ENCODE results near the gene TBC1D8B.
"Not testable (repeated sequence)": the region's sequence is repeated elsewhere in the genome, so short reads cannot be mapped to it uniquely, and the experiment has no call there.

TBC1D8B gene

DNA sequence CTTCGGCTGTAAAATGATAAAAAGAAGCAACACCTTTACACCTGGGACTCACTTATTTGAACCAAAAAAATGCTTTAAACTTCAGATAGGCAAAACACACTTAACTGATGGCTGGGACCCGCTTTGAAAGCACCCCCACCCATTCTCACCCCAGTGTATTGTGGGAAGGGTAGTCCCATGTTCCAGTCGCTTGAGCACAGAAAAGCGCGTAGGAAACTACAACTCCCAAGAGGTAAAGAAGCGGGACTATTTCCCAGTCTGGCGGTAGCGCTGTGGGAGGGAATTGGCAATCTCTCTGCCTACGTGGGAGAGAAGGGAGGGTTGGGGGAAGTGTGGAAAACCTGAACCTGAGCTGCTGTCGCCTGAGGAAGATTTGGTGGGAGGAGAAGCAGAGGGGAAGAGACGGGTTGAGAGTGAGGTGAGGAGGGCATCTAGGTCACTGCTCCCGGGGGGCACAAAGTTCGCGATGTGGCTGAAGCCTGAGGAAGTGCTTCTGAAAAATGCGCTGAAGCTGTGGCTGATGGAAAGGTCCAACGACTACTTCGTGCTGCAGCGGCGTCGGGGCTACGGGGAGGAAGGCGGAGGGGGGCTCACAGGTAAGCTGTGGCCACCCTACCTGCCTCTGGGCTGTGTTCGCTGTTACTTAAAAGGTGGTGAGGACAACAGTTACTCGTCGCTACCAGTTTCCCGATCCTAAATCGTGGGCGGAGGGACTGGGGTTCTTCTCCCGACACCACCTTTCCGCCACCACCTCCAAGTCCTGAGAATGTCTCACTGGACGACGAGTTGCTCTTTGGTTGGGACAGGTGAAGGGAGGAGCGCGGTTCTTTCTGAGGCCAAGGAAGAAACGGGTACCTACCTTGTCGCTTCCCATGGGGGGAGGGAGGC lies at the start of gene TBC1D8B:
Gene TBC1D8B (plus strand): TSS at position 286 of the 888 bp plus-strand sequence. CDS start 181 bp downstream, at position 467.
- Mint-ChIP-seq H3K27ac (no peak within 1 kb of the TSS), H3K4me1 (peaks cover 11% of the 10 kb centered on the region), H3K27me3 (peaks cover 20% of the 10 kb centered on the region), H3K9me3 (no peaks in the 10 kb centered on the region), H3K36me3 (no peaks in the 10 kb centered on the region), H3K4me3 (peak within 1 kb of the TSS; percentile 91)

- not testable (repeated sequence) for H3K27me3 Mint-ChIP-seq, H3K36me3 Mint-ChIP-seq, H3K9me3 Mint-ChIP-seq, H3K27ac Mint-ChIP-seq, H3K4me1 Mint-ChIP-seq, H3K4me3 Mint-ChIP-seq
Observed at GRCh38 chrX:106769288-106769687, 33.2 kb upstream of the TBC1D8B start.

GRCh38 chrX:106774981-106775380 lies 27.5 kb upstream of the TBC1D8B start:
- Mint-ChIP-seq H3K4me1 (no peaks in the 10 kb centered on the region), H3K4me3 (no peak overlapping the region), H3K36me3 (no peaks in the 10 kb centered on the region), H3K27me3 (peaks cover 7% of the 10 kb centered on the region), H3K9me3 (no peaks in the 10 kb centered on the region), H3K27ac (no peak overlapping the region)

GRCh38 chrX:106780264-106780663 lies 22.2 kb upstream of the TBC1D8B start:
- no peak overlapping the region for H3K27ac Mint-ChIP-seq
- no peak overlapping the region for H3K4me3 Mint-ChIP-seq
- peaks cover 10% of the 10 kb centered on the region for H3K27me3 Mint-ChIP-seq
- no peaks in the 10 kb centered on the region for H3K4me1 Mint-ChIP-seq
- no peaks in the 10 kb centered on the region for H3K36me3 Mint-ChIP-seq
- H3K9me3 Mint-ChIP-seq, result no peaks in the 10 kb centered on the region

DNA sequence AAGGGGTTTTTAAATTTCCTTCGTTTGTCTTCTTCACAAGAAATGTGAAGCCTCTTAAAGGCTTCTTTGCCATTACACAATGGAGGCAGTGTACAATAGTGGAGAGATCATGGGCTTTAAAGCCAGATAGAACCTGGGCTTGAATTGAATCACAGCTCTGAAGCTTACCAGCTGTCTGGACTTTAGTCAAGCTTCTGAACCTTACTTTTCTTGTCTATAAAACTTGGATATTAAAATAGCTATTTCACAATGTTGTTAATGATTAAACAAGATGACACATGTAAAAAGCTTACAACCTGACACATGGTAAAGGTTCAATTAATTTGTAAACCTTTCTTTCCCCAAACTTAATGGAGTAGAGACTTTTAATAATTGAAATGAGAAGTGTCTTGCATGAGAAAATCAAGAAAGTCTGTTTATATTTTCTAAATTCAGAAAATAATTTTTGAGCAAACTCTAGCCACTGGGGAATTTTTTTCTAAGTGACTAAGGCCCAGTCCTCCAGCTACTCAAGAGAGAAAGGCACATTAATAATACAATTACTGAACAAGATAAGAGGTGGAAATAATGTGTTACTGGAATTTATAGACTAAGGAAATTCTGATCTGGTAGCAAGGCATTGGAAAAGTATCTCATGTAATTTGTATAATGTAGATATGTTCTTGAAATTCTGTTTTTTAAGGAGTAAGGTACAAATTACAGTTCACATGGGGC lies 21.7 kb upstream of the TBC1D8B start:
- Mint-ChIP-seq H3K27me3 (peaks cover 11% of the 10 kb centered on the region), H3K4me1 (no peaks in the 10 kb centered on the region), H3K9me3 (no peaks in the 10 kb centered on the region), H3K4me3 (no peak overlapping the region), H3K36me3 (no peaks in the 10 kb centered on the region), H3K27ac (no peak overlapping the region)

DNA sequence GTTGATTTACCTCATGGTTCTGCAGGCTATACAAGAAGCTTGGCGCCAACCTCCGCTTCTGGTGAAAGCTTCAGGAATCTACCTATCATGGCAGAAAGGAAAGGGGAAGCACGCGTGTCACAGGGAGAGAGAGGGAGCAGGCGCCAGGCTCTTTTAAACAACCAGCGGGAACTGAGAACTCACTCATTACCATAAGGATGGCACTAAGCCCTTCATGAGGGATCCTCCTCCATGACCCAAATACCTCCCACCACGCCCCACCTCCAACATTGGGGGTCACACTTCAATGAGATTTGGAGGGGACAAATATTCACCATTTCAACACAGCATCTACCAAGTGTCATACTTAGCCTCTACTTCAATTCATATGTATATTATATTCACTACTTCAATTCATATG lies 18.8 kb upstream of the TBC1D8B start:
- no peaks in the 10 kb centered on the region for H3K4me1 Mint-ChIP-seq
- H3K9me3 Mint-ChIP-seq, result no peaks in the 10 kb centered on the region
- no peaks in the 10 kb centered on the region for H3K36me3 Mint-ChIP-seq
- peaks cover 13% of the 10 kb centered on the region for H3K27me3 Mint-ChIP-seq
- H3K4me3 Mint-ChIP-seq, result no peak overlapping the region
- no peak overlapping the region for H3K27ac Mint-ChIP-seq

GRCh38 chrX:106791495-106791894 lies 11.0 kb upstream of the TBC1D8B start:
- Mint-ChIP-seq H3K27ac (no peak overlapping the region), H3K27me3 (peaks cover 2% of the 10 kb centered on the region), H3K4me1 (no peaks in the 10 kb centered on the region), H3K4me3 (no peak overlapping the region), H3K9me3 (no peaks in the 10 kb centered on the region), H3K36me3 (no peaks in the 10 kb centered on the region)

- peaks cover 19% of the 10 kb centered on the region for H3K27me3 Mint-ChIP-seq
- no peaks in the 10 kb centered on the region for H3K36me3 Mint-ChIP-seq
- H3K27ac Mint-ChIP-seq, result no peak overlapping the region
- H3K4me3 Mint-ChIP-seq, result peak overlapping the region; percentile 91
- peaks cover 11% of the 10 kb centered on the region for H3K4me1 Mint-ChIP-seq
- no peaks in the 10 kb centered on the region for H3K9me3 Mint-ChIP-seq
Observed at GRCh38 chrX:106802063-106802387, 448 bp upstream of the TBC1D8B start.

GRCh38 chrX:106811131-106811910 lies 8.8 kb downstream of the TBC1D8B start:
- H3K27ac Mint-ChIP-seq, result no peak overlapping the region
- H3K36me3 Mint-ChIP-seq, result no peaks in the 10 kb centered on the region
- H3K27me3 Mint-ChIP-seq, result peaks cover 3% of the 10 kb centered on the region
- H3K4me1 Mint-ChIP-seq, result no peaks in the 10 kb centered on the region
- H3K9me3 Mint-ChIP-seq, result no peaks in the 10 kb centered on the region
- no peak overlapping the region for H3K4me3 Mint-ChIP-seq

DNA sequence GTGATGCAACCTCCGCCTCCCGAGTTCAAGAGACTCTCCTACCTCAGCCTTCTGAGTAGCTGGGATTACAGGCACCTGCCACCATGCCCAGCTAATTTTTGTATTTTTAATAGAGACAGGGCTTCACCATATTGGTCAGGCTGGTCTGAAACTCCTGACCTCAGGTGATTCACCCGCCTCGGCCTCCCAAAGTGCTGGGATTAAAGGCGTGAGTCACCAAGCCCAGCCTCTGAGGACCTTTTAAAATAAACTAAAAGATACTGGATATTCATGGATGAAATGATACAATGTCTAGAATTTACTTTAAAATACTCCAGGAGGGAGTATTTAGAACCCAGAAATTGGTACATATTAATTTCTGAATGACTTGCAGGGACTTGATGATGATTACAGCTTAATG lies 10.5 kb downstream of the TBC1D8B start:
- not testable (repeated sequence) for H3K4me3 Mint-ChIP-seq, H3K9me3 Mint-ChIP-seq

GRCh38 chrX:106814093-106814492 lies 11.6 kb downstream of the TBC1D8B start:
- not testable (repeated sequence) for H3K9me3 Mint-ChIP-seq, H3K4me1 Mint-ChIP-seq, H3K27me3 Mint-ChIP-seq, H3K27ac Mint-ChIP-seq, H3K4me3 Mint-ChIP-seq, H3K36me3 Mint-ChIP-seq

More for the DNA sequence above, 10.5 kb downstream of the TBC1D8B start:
- H3K27me3 Mint-ChIP-seq, H3K27ac Mint-ChIP-seq, H3K36me3 Mint-ChIP-seq, H3K4me1 Mint-ChIP-seq: not testable (repeated sequence)

DNA sequence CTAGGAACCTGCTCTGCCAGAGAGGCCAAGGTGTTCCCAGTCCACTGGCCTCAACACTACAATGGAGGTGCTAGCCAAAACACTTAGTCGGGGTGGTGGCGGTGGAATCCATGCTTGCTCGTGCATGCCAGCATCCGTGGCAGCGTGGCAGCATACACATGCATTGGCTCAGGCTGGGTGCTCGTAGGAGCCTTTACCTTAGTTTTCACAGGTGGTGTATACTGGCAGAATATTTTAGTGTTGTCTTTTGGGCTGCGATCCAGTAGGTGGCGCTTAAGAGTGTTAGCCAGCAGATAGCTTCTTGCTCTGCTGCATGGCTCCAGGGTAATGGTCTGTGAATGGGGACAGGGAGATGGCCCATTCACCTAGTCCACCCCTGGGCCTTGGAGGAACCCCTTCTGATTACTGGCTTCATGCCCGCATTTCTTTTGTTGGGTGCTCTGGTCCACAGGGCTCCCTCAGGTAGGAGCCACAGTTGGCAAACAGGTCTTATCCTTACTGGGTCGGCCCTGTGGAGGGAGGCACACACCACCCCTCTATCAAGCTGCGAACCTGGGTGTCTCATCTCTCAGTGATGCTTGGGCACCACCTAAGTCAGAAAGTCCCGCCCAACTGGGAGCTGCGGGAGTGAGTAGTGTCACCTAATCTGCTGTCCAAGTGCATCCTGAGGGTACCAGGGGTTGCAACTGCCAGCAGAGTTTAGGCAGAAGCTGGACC lies 60.7 kb downstream of the TBC1D8B start:
- no peak overlapping the region for H3K4me3 Mint-ChIP-seq
- H3K27me3 Mint-ChIP-seq, result no peaks in the 10 kb centered on the region
- H3K4me1 Mint-ChIP-seq, result no peaks in the 10 kb centered on the region
- no peaks in the 10 kb centered on the region for H3K9me3 Mint-ChIP-seq
- no peak overlapping the region for H3K27ac Mint-ChIP-seq
- H3K36me3 Mint-ChIP-seq, result no peaks in the 10 kb centered on the region

GRCh38 chrX:106863697-106864096 lies 61.2 kb downstream of the TBC1D8B start:
- H3K4me3 Mint-ChIP-seq, result no peak overlapping the region
- no peaks in the 10 kb centered on the region for H3K4me1 Mint-ChIP-seq
- no peaks in the 10 kb centered on the region for H3K27me3 Mint-ChIP-seq
- no peaks in the 10 kb centered on the region for H3K9me3 Mint-ChIP-seq
- no peak overlapping the region for H3K27ac Mint-ChIP-seq
- no peaks in the 10 kb centered on the region for H3K36me3 Mint-ChIP-seq

- not testable (repeated sequence) for H3K36me3 Mint-ChIP-seq, H3K9me3 Mint-ChIP-seq, H3K27me3 Mint-ChIP-seq, H3K4me3 Mint-ChIP-seq, H3K4me1 Mint-ChIP-seq, H3K27ac Mint-ChIP-seq
Observed at GRCh38 chrX:106872796-106873195, 70.3 kb downstream of the TBC1D8B start.

DNA sequence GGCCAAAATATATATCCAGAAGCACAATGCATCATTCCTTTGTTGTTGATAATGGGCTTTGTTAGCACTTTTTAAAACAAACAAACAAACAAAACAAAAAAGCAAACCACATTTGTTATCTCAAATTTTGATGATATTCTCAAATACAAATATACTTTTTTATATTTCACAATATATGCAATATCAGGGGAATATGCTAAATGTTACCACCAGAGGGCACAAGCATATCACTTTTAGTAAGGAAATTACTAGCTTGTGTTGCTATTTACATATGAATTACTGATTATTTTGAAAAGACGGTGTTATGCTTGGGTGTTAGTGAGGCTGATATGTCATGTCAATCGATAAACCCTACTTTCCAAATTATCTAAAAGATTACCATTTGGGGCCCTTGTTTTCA lies 71.6 kb downstream of the TBC1D8B start:
- Mint-ChIP-seq H3K4me1 (no peaks in the 10 kb centered on the region), H3K27me3 (peaks cover 2% of the 10 kb centered on the region), H3K36me3 (no peaks in the 10 kb centered on the region), H3K4me3 (no peak overlapping the region), H3K9me3 (no peaks in the 10 kb centered on the region), H3K27ac (no peak overlapping the region)

Measured in activated naive CD4-positive, alpha-beta T cell treated with anti-CD3 and anti-CD28 coated beads, Interleukin-2, amount 50 U/mL, for 24 hours (primary cell).